Osteoblast (primary cell): Measurements from ENCODE around the gene MBD3L2B. TPM values are rescaled to one million over a fixed set of nuclear protein-coding genes. Genes with fewer than 3 reads are reported as not detected.
A peak's percentile ranks its signal among the peaks of the same experiment; 100 is the strongest.
"Not testable (repeated sequence)": the region's sequence is repeated elsewhere in the genome, so short reads cannot be mapped to it uniquely, and the experiment has no call there.

Experiments
- DNase-seq: peaks from one replicate; pipeline ENCODE4 v3.0.0; 2011; ENCODE audit warnings: low spot score, mixed read lengths; ENCODE audit not compliant: insufficient read length; ENCODE audit errors: missing footprints
- H2AFZ ChIP-seq: 2 replicates; pipeline ENCODE4 v1.6.0; 2011; ENCODE audit warnings: mild to moderate bottlenecking, low read length
- H3K27ac ChIP-seq: 2 replicates; pipeline ENCODE4 v1.5.1; 2011; ENCODE audit warnings: mild to moderate bottlenecking, low read depth, low read length, moderate library complexity
- H3K27me3 ChIP-seq: 2 replicates; pipeline ENCODE4 v1.6.0; 2012; ENCODE audit warnings: mild to moderate bottlenecking, control low read depth, inconsistent platforms, low read length, moderate library complexity; ENCODE audit not compliant: insufficient read depth
- H3K36me3 ChIP-seq: 2 replicates; pipeline ENCODE4 v1.5.1; 2011; ENCODE audit warnings: mild to moderate bottlenecking, low read length, control low read depth, moderate library complexity; ENCODE audit not compliant: insufficient read depth
- H3K4me1 ChIP-seq: 2 replicates; pipeline ENCODE4 v1.5.1; 2011; ENCODE audit warnings: mild to moderate bottlenecking, low read length, control low read depth, moderate library complexity; ENCODE audit not compliant: insufficient read depth
- H3K4me2 ChIP-seq: 2 replicates; pipeline ENCODE4 v1.6.0; 2011; ENCODE audit warnings: mild to moderate bottlenecking, low read length; ENCODE audit not compliant: insufficient read depth
- H3K4me3 ChIP-seq: fragments of 200-600 bp; sonication (generic); 3 replicates; pipeline ENCODE4 v1.5.1; 2012; ENCODE audit warnings: mild to moderate bottlenecking, low read length, inconsistent platforms; ENCODE audit not compliant: insufficient read depth
- H3K79me2 ChIP-seq: 2 replicates; pipeline ENCODE4 v1.6.0; 2012; ENCODE audit warnings: mild to moderate bottlenecking, low read length, control low read depth, inconsistent platforms; ENCODE audit not compliant: insufficient read depth
- H3K9me3 ChIP-seq: 2 replicates; pipeline ENCODE4 v1.5.1; 2011; ENCODE audit warnings: low read depth, low read length, control low read depth
- H4K20me1 ChIP-seq: 2 replicates; pipeline ENCODE4 v1.6.0; 2012; ENCODE audit warnings: mild to moderate bottlenecking, low read length, control low read depth; ENCODE audit not compliant: insufficient read depth
- CTCF ChIP-seq: IDR thresholded peaks from 2 replicates; pipeline ENCODE4 v1.5.1; 2011; ENCODE audit warnings: mild to moderate bottlenecking, low read depth, low read length, moderate library complexity; ENCODE audit errors: extremely low read depth
- total RNA-seq: library from RNA; depleted of rRNA; stranded (reverse); fragments of >200 nt; gene quantifications from 2 replicates; pipeline ENCODE4 v1.2.3, GENCODE V29; 2012

MBD3L2B gene
- total RNA-seq, result not detected in 2 replicates

GRCh38 chr19:7021331-7021730, at the start of gene MBD3L2B:
Gene MBD3L2B, minus strand, starts transcription at chr19:7021431. Its CDS starts 34 bp downstream, at chr19:7021397.
- H3K27me3 ChIP-seq, H2AFZ ChIP-seq: not testable (repeated sequence)

GRCh38 chr19:7069904-7070226, 48.6 kb upstream of the MBD3L2B start:
- peak overlapping the region; percentile 77 for H3K27ac ChIP-seq
- H3K27me3 ChIP-seq, result no peaks in the 10 kb centered on the region
- peaks cover 21% of the 10 kb centered on the region for H3K36me3 ChIP-seq
- H3K4me2 ChIP-seq, result peak overlapping the region; percentile 81
- H3K9me3 ChIP-seq, result no peaks in the 10 kb centered on the region
- peak overlapping the region; percentile 98 for H2AFZ ChIP-seq
- H3K4me3 ChIP-seq, result peak overlapping the region; percentile 93
- peak; percentile 73 for DNase-seq
- peaks cover 18% of the 10 kb centered on the region for H3K79me2 ChIP-seq
- H4K20me1 ChIP-seq, result no peaks in the 10 kb centered on the region
- no peak for TF ChIP-seq CTCF
- H3K4me1 ChIP-seq, result peaks cover 8% of the 10 kb centered on the region

More at GRCh38 chr19:7021331-7021730, at the start of gene MBD3L2B:
- not testable (repeated sequence) for H3K4me3 ChIP-seq, DNase-seq, H4K20me1 ChIP-seq, H3K36me3 ChIP-seq, H3K27ac ChIP-seq, H3K79me2 ChIP-seq, H3K4me1 ChIP-seq, H3K9me3 ChIP-seq, H3K4me2 ChIP-seq

GRCh38 chr19:7069042-7069903, 48.0 kb upstream of the MBD3L2B start, which contains the start of gene ZNF557:
Gene ZNF557, plus strand, starts transcription at chr19:7069703. Its CDS starts 5,372 bp downstream, at chr19:7075075.
- Histone ChIP-seq H3K36me3 (peaks cover 19% of the 10 kb centered on the region), H2AFZ (peak within 1 kb of the TSS; percentile 98), H3K4me3 (peak within 1 kb of the TSS; percentile 93), H4K20me1 (no peaks in the 10 kb centered on the region), H3K27me3 (no peaks in the 10 kb centered on the region), H3K4me1 (peaks cover 8% of the 10 kb centered on the region), H3K27ac (peak within 1 kb of the TSS; percentile 77), H3K4me2 (peak within 1 kb of the TSS; percentile 81), H3K79me2 (peaks cover 18% of the 10 kb centered on the region), H3K9me3 (no peaks in the 10 kb centered on the region)
- TF ChIP-seq CTCF, result no peak
- peak; percentile 97 for DNase-seq

GRCh38 chr19:7068599-7068998, 47.4 kb upstream of the MBD3L2B start:
- Histone ChIP-seq H3K36me3 (peaks cover 18% of the 10 kb centered on the region), H3K27me3 (no peaks in the 10 kb centered on the region), H2AFZ (peak overlapping the region; percentile 68), H4K20me1 (no peaks in the 10 kb centered on the region), H3K79me2 (peaks cover 18% of the 10 kb centered on the region), H3K4me2 (peak overlapping the region; percentile 81), H3K27ac (no peak overlapping the region), H3K9me3 (no peaks in the 10 kb centered on the region), H3K4me1 (peaks cover 8% of the 10 kb centered on the region), H3K4me3 (no peak overlapping the region)
- no peak for TF ChIP-seq CTCF
- DNase-seq, result no peak
